Activated CD8-positive, alpha-beta memory T cell treated with anti-CD3 and anti-CD28 coated beads, Interleukin-2, amount 50 U/mL, for 48 hours (primary cell): Measurements from ENCODE around the gene TMEM163.

Experiments used
- DNase-seq: peaks from one replicate; pipeline ENCODE4 v3.0.0-alpha.2; 2020

TMEM163 gene

GRCh38 chr2:134452042-134452733, 266.6 kb downstream of the TMEM163 start:
- DNase-seq = peak; percentile 36

GRCh38 chr2:134451347-134451630, 267.5 kb downstream of the TMEM163 start:
- peak; percentile 33 for DNase-seq

- DNase-seq = no peak
Observed at GRCh38 chr2:134449751-134450513, 268.9 kb downstream of the TMEM163 start.

- no peak for DNase-seq
Observed at GRCh38 chr2:134449157-134449556, 269.6 kb downstream of the TMEM163 start.

GRCh38 chr2:134448650-134449049, 270.1 kb downstream of the TMEM163 start:
- no peak for DNase-seq

GRCh38 chr2:134447669-134448068, 271.1 kb downstream of the TMEM163 start:
- DNase-seq = no peak

GRCh38 chr2:134446383-134447017, 272.3 kb downstream of the TMEM163 start:
- DNase-seq = no peak

- DNase-seq = no peak
Observed at GRCh38 chr2:134445985-134446382, 272.8 kb downstream of the TMEM163 start.

- no peak for DNase-seq
Observed at GRCh38 chr2:134445116-134445515, 273.7 kb downstream of the TMEM163 start.

GRCh38 chr2:134443814-134444480, 274.9 kb downstream of the TMEM163 start:
- DNase-seq = no peak

GRCh38 chr2:134441153-134441863, 277.5 kb downstream of the TMEM163 start:
- DNase-seq = no peak

GRCh38 chr2:134440336-134440909, 278.4 kb downstream of the TMEM163 start:
- no peak for DNase-seq

GRCh38 chr2:134438371-134438770, 280.4 kb downstream of the TMEM163 start:
- no peak for DNase-seq

- no peak for DNase-seq
Observed at GRCh38 chr2:134436706-134437105, 282.1 kb downstream of the TMEM163 start.

GRCh38 chr2:134435936-134436335, 282.9 kb downstream of the TMEM163 start:
- DNase-seq = no peak

- DNase-seq = no peak
Observed at GRCh38 chr2:134435505-134435904, 283.3 kb downstream of the TMEM163 start.

- DNase-seq = no peak
Observed at GRCh38 chr2:134433979-134434378, 284.8 kb downstream of the TMEM163 start.

- DNase-seq = no peak
Observed at GRCh38 chr2:134433469-134433868, 285.3 kb downstream of the TMEM163 start.

GRCh38 chr2:134432435-134432883, 286.3 kb downstream of the TMEM163 start:
- DNase-seq = no peak

GRCh38 chr2:134431838-134432434, 286.9 kb downstream of the TMEM163 start:
- DNase-seq = no peak

GRCh38 chr2:134429886-134430285, 288.9 kb downstream of the TMEM163 start:
- DNase-seq = no peak

- no peak for DNase-seq
Observed at GRCh38 chr2:134426721-134427120, 292.1 kb downstream of the TMEM163 start.
